ENCODE results near the gene LRRC3. TPM values are rescaled to one million over a fixed set of nuclear protein-coding genes. Genes with fewer than 3 reads are reported as not detected.

LRRC3 gene
- total RNA-seq, 1 experiment from 2014 or later, result 5.7 TPM

- TF ChIP-seq CREM (CRISPR knock-in tag; IDR thresholded peaks at IDR 0.05) (no peak), ZNF281 (CRISPR knock-in tag; IDR thresholded peaks at IDR 0.05) (no peak), TCF7 (CRISPR knock-in tag; IDR thresholded peaks at IDR 0.05; ENCODE audit: low read depth) (no peak), NFYB (CRISPR knock-in tag; conservative IDR thresholded peaks at IDR 0.05; ENCODE audit: low read depth) (no peak)
Observed at GRCh38 chr21:44485796-44486195, 30.5 kb downstream of the LRRC3 start (continued).

- H3K36me3 Mint-ChIP-seq, result peaks cover 20% of the 10 kb centered on the region
- H3K4me1 Mint-ChIP-seq, result peaks cover 27% of the 10 kb centered on the region
- POLR2A ChIA-PET, result no interaction called here
- H3K27me3 Mint-ChIP-seq (ENCODE audit: low read depth), result no peaks in the 10 kb centered on the region; the same call in 1 of the 2 replicates
- TF ChIP-seq, protein P1, sequence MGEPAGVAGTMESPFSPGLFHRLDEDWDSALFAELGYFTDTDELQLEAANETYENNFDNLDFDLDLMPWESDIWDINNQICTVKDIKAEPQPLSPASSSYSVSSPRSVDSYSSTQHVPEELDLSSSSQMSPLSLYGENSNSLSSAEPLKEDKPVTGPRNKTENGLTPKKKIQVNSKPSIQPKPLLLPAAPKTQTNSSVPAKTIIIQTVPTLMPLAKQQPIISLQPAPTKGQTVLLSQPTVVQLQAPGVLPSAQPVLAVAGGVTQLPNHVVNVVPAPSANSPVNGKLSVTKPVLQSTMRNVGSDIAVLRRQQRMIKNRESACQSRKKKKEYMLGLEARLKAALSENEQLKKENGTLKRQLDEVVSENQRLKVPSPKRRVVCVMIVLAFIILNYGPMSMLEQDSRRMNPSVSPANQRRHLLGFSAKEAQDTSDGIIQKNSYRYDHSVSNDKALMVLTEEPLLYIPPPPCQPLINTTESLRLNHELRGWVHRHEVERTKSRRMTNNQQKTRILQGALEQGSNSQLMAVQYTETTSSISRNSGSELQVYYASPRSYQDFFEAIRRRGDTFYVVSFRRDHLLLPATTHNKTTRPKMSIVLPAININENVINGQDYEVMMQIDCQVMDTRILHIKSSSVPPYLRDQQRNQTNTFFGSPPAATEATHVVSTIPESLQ (CRISPR knock-in tag; IDR thresholded peaks at IDR 0.05), result no peak
- TF ChIP-seq JUN (CRISPR knock-in tag; IDR thresholded peaks at IDR 0.05), result no peak
- TF ChIP-seq, protein P2, sequence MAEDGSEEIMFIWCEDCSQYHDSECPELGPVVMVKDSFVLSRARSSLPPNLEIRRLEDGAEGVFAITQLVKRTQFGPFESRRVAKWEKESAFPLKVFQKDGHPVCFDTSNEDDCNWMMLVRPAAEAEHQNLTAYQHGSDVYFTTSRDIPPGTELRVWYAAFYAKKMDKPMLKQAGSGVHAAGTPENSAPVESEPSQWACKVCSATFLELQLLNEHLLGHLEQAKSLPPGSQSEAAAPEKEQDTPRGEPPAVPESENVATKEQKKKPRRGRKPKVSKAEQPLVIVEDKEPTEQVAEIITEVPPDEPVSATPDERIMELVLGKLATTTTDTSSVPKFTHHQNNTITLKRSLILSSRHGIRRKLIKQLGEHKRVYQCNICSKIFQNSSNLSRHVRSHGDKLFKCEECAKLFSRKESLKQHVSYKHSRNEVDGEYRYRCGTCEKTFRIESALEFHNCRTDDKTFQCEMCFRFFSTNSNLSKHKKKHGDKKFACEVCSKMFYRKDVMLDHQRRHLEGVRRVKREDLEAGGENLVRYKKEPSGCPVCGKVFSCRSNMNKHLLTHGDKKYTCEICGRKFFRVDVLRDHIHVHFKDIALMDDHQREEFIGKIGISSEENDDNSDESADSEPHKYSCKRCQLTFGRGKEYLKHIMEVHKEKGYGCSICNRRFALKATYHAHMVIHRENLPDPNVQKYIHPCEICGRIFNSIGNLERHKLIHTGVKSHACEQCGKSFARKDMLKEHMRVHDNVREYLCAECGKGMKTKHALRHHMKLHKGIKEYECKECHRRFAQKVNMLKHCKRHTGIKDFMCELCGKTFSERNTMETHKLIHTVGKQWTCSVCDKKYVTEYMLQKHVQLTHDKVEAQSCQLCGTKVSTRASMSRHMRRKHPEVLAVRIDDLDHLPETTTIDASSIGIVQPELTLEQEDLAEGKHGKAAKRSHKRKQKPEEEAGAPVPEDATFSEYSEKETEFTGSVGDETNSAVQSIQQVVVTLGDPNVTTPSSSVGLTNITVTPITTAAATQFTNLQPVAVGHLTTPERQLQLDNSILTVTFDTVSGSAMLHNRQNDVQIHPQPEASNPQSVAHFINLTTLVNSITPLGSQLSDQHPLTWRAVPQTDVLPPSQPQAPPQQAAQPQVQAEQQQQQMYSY (CRISPR knock-in tag; IDR thresholded peaks at IDR 0.05), result no peak
- TF ChIP-seq HMGA2 (CRISPR knock-in tag; IDR thresholded peaks at IDR 0.05), result no peak
- TF ChIP-seq, protein P3, sequence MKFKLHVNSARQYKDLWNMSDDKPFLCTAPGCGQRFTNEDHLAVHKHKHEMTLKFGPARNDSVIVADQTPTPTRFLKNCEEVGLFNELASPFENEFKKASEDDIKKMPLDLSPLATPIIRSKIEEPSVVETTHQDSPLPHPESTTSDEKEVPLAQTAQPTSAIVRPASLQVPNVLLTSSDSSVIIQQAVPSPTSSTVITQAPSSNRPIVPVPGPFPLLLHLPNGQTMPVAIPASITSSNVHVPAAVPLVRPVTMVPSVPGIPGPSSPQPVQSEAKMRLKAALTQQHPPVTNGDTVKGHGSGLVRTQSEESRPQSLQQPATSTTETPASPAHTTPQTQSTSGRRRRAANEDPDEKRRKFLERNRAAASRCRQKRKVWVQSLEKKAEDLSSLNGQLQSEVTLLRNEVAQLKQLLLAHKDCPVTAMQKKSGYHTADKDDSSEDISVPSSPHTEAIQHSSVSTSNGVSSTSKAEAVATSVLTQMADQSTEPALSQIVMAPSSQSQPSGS (CRISPR knock-in tag; IDR thresholded peaks at IDR 0.05; ENCODE audit: borderline replicate concordance, low read depth), result no peak
- no peak for TF ChIP-seq RORB (CRISPR knock-in tag; IDR thresholded peaks at IDR 0.05)
- no peak for DNase-seq (ENCODE audit: low spot score)
- CTCF ChIA-PET, result interaction anchor here (0.8 to 1.2 kb wide), 6 partner anchors 8 to 307 kb away, joined by 3 to 11 read pairs (median 4); partner anchors contain the start of gene LRRC3
- ATAC-seq, result no peak
- peak overlapping the region; percentile 85 for H3K4me3 Mint-ChIP-seq
- H3K9me3 Mint-ChIP-seq, result peaks cover 17% of the 10 kb centered on the region
- H3K27ac Mint-ChIP-seq, result no peak overlapping the region
Observed at GRCh38 chr21:44486302-44486701, 31.0 kb downstream of the LRRC3 start.

DNA sequence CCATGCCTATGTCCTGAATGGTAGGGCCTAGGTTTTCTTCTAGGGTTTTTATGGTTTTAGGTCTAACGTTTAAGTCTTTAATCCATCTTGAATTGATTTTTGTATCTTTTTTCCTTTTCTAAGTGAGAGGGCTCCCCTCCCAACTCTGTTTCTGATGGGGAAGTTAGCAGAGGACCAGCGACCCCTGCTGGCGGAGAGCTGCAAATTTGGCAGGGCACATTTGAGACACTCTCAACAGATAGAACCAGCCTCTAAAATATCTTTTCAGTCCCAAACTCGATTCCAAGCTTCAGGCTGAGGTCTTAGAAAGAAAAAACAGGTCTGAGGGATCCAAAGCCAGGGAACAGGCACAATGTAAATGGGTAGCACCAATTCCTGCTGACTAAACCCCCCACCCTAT, 32.5 kb downstream of the LRRC3 start:
- DNase-seq (ENCODE audit: low spot score), result peak; percentile 78
- Mint-ChIP-seq H3K27me3 (ENCODE audit: low read depth) (peaks cover under 1% of the 10 kb centered on the region), H3K4me1 (peaks cover 33% of the 10 kb centered on the region), H3K27ac (no peak overlapping the region), H3K4me3 (peak overlapping the region; percentile 58), H3K36me3 (peaks cover 34% of the 10 kb centered on the region), H3K9me3 (peaks cover 29% of the 10 kb centered on the region)
- no peak for ATAC-seq
- TF ChIP-seq SMAD4 (CRISPR knock-in tag; IDR thresholded peaks at IDR 0.05) (no peak), IRF2 (CRISPR knock-in tag; IDR thresholded peaks at IDR 0.05; ENCODE audit: borderline replicate concordance, low read depth) (no peak), STAT6 (CRISPR knock-in tag; conservative IDR thresholded peaks at IDR 0.05; ENCODE audit: low read depth) (no peak), CTCF (IDR thresholded peaks at IDR 0.05) (peak; percentile 91), SOX15 (CRISPR knock-in tag; IDR thresholded peaks at IDR 0.05) (no peak), ZNF263 (CRISPR knock-in tag; IDR thresholded peaks at IDR 0.05; ENCODE audit: low read depth) (no peak)
- TF ChIP-seq, protein P4, sequence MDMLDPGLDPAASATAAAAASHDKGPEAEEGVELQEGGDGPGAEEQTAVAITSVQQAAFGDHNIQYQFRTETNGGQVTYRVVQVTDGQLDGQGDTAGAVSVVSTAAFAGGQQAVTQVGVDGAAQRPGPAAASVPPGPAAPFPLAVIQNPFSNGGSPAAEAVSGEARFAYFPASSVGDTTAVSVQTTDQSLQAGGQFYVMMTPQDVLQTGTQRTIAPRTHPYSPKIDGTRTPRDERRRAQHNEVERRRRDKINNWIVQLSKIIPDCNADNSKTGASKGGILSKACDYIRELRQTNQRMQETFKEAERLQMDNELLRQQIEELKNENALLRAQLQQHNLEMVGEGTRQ (CRISPR knock-in tag; IDR thresholded peaks at IDR 0.05), result no peak
- CTCF ChIA-PET, result interaction anchor here (0.5 to 1.7 kb wide), 22 partner anchors 8 to 1128 kb away, joined by 3 to 8 read pairs (median 3); partner anchors contain the start of genes LRRC3 and TSPEAR
- POLR2A ChIA-PET, result no interaction called here
